ENCODE measurements around the gene CCDC87. TPM values are rescaled to one million over a fixed set of nuclear protein-coding genes. Genes with fewer than 3 reads are reported as not detected.
A peak's percentile ranks its signal among the peaks of the same experiment; 100 is the strongest.

Gene CCDC87
- total RNA-seq, 1 donor: 0.21 TPM

- H3K27me3 ChIP-seq (ENCODE audit: insufficient read depth, low read length): peaks cover 9% of the 10 kb centered on the region
- H3K4me3 ChIP-seq (ENCODE audit: low read length): no peak overlapping the region
- H3K9me3 ChIP-seq (ENCODE audit: low read depth, low read length): no peaks in the 10 kb centered on the region
- peaks cover 14% of the 10 kb centered on the region for H3K4me1 ChIP-seq (ENCODE audit: insufficient read depth, low read length)
Measured at GRCh38 chr11:66570079-66570849, 22.6 kb downstream of the CCDC87 start.

GRCh38 chr11:66569076-66569475, 23.8 kb downstream of the CCDC87 start:
- H3K4me3 ChIP-seq (ENCODE audit: low read length): no peak overlapping the region
- H3K27me3 ChIP-seq (ENCODE audit: insufficient read depth, low read length): peaks cover 9% of the 10 kb centered on the region
- no peaks in the 10 kb centered on the region for H3K9me3 ChIP-seq (ENCODE audit: low read depth, low read length)
- H3K4me1 ChIP-seq (ENCODE audit: insufficient read depth, low read length): peaks cover 14% of the 10 kb centered on the region

DNA sequence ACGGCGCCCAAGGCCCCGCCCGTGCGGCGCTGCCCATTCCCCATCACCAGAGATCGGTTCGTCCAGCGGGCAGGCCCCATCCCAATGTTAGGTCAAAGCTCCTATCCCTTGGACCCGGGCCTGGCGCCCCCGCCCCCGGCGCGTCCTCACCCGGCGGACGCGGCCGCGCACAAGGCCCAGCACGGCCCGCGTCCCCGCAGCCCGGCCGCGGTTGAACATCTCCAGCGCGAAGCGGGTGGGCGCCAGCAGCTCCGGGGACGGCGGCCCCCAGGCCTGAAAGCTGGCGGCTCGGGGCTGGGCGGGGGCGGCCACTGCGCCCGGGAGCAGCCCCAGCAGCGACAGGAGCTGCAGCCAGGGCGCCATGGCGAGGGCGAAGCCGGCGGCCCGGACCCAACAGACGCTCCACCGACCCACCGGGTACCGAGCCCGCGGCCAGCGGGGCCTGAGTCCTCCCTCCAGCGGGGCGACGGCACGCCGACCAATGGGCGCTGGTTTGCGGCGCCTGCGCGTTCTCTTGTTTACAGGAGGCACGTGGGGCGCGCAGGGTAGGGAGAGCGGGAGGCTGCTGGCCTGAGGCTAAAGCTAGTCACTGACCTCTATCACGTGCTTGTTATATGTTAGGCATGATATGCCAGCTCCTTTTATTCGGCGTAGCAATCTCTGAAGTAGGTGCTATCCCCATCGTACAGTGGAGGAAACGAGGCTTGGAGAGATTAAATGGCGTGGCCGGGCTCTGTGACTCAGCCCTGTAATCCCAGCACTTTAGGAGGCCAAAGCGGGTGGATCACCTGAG, 24.5 kb downstream of the CCDC87 start, which contains the start of gene CTSF:
TSS of gene CTSF (minus strand) at position 483 of the 793 bp plus-strand sequence. CDS start at position 363, 120 bp downstream.
- H3K27me3 ChIP-seq (ENCODE audit: insufficient read depth, low read length): peaks cover 9% of the 10 kb centered on the region
- no peaks in the 10 kb centered on the region for H3K9me3 ChIP-seq (ENCODE audit: low read depth, low read length)
- peak within 1 kb of the TSS; percentile 45 for H3K4me3 ChIP-seq (ENCODE audit: low read length)
- peaks cover 14% of the 10 kb centered on the region for H3K4me1 ChIP-seq (ENCODE audit: insufficient read depth, low read length)

DNA sequence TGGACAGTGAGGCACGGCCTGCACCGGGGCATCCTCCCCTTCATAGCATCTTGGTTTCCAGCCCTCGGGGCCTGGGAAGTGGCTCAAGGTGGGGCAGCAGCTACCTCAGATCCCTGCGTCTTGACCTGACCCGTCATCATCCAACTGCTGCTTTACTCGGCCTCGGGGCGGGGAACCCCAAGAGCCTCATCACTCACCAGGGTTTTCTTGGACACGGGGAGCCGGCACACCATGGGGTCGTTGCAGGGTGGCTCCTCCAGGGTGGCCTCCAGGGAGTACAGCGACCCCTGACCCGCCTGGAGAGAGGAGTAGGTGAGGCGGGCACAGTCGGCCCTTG, 25.1 kb downstream of the CCDC87 start:
- no peaks in the 10 kb centered on the region for H3K9me3 ChIP-seq (ENCODE audit: low read depth, low read length)
- H3K27me3 ChIP-seq (ENCODE audit: insufficient read depth, low read length): peaks cover 9% of the 10 kb centered on the region
- H3K4me1 ChIP-seq (ENCODE audit: insufficient read depth, low read length): peaks cover 14% of the 10 kb centered on the region
- H3K4me3 ChIP-seq (ENCODE audit: low read length): peak overlapping the region; percentile 45

DNA sequence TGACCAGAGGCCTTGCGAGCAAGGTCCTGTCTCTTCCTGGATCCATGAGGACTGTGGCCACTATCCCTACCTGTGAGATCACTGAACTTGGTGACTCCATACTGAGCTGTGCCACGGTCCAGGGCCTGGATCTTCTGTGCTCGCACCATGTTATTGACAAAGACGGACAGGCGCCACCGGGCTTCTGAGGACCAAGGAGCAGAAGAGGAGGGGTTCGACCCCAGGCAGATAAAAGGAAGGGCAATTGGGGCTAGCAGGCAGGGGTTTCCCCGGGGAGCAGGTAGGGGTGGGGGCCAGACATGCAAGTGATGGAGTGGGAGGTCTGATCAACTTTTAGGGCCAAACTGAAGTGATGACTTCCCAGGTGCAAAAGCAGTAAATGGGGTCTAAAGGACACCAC, 26.6 kb downstream of the CCDC87 start:
- H3K9me3 ChIP-seq (ENCODE audit: low read depth, low read length): no peaks in the 10 kb centered on the region

GRCh38 chr11:66564984-66565383, 27.9 kb downstream of the CCDC87 start:
- Histone ChIP-seq H3K4me3 (ENCODE audit: low read length) (no peak overlapping the region), H3K4me1 (ENCODE audit: insufficient read depth, low read length) (peaks cover 14% of the 10 kb centered on the region), H3K9me3 (ENCODE audit: low read depth, low read length) (no peaks in the 10 kb centered on the region), H3K27me3 (ENCODE audit: insufficient read depth, low read length) (peaks cover 9% of the 10 kb centered on the region)

More for the DNA sequence above, 26.6 kb downstream of the CCDC87 start:
- Histone ChIP-seq H3K4me1 (ENCODE audit: insufficient read depth, low read length) (peaks cover 14% of the 10 kb centered on the region), H3K4me3 (ENCODE audit: low read length) (no peak overlapping the region), H3K27me3 (ENCODE audit: insufficient read depth, low read length) (peaks cover 9% of the 10 kb centered on the region)

- H3K4me3 ChIP-seq (ENCODE audit: low read length): no peak overlapping the region
- peaks cover 9% of the 10 kb centered on the region for H3K27me3 ChIP-seq (ENCODE audit: insufficient read depth, low read length)
- H3K4me1 ChIP-seq (ENCODE audit: insufficient read depth, low read length): peaks cover 14% of the 10 kb centered on the region
- H3K9me3 ChIP-seq (ENCODE audit: low read depth, low read length): no peaks in the 10 kb centered on the region
Measured at GRCh38 chr11:66564538-66564937, 28.3 kb downstream of the CCDC87 start.

- peaks cover 15% of the 10 kb centered on the region for H3K4me1 ChIP-seq (ENCODE audit: insufficient read depth, low read length)
- H3K4me3 ChIP-seq (ENCODE audit: low read length): no peak overlapping the region
- no peaks in the 10 kb centered on the region for H3K9me3 ChIP-seq (ENCODE audit: low read depth, low read length)
- peaks cover 6% of the 10 kb centered on the region for H3K27me3 ChIP-seq (ENCODE audit: insufficient read depth, low read length)
Measured at GRCh38 chr11:66563832-66564231, 29.0 kb downstream of the CCDC87 start.

DNA sequence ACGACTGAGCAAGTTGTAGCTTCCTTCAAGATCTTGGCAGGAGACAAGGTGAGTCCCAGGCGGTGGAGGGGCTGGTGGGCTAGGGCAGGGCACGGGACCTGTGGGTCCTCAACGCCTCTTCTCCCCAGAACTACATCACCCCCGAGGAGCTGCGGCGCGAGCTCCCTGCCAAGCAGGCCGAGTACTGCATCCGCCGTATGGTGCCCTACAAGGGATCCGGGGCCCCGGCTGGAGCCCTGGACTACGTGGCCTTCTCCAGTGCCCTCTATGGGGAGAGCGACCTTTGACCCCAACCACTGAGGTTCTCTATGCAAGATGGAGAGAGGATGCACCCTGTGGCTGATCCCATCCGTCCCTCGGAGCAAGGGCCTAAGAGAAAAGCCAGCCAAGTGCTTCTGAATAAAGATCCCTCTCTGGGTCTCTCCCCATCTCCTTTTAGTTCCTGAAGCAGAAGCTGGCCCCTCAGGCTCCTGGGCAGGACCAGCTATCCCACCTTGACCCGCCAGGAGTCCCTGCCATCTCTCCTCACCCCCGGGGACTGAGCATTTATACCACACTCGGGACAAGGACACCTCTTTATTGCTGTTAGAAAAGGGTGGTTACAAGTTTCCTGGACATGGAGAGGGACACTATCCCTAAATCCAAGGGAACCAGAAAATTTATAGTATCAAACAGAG, 29.8 kb downstream of the CCDC87 start:
- no peak overlapping the region for H3K4me3 ChIP-seq (ENCODE audit: low read length)
- H3K9me3 ChIP-seq (ENCODE audit: low read depth, low read length): no peaks in the 10 kb centered on the region
- peaks cover 8% of the 10 kb centered on the region for H3K4me1 ChIP-seq (ENCODE audit: insufficient read depth, low read length)
- H3K27me3 ChIP-seq (ENCODE audit: insufficient read depth, low read length): peaks cover 6% of the 10 kb centered on the region

GRCh38 chr11:66562275-66562674, 30.6 kb downstream of the CCDC87 start:
- Histone ChIP-seq H3K9me3 (ENCODE audit: low read depth, low read length) (no peaks in the 10 kb centered on the region), H3K4me3 (ENCODE audit: low read length) (no peak overlapping the region)

DNA sequence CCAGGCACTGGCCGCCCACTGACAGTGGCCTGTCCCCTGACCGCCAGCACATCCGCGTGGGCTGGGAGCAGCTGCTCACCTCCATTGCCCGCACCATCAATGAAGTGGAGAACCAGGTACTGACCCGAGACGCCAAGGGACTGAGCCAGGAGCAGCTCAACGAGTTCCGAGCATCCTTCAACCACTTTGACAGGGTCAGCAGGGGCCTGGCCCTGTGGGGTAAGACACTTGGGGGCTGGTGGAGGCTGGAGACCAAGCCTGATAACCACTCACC, 31.0 kb downstream of the CCDC87 start:
- Histone ChIP-seq H3K4me3 (ENCODE audit: low read length) (no peak overlapping the region), H3K9me3 (ENCODE audit: low read depth, low read length) (no peaks in the 10 kb centered on the region), H3K4me1 (ENCODE audit: insufficient read depth, low read length) (peaks cover 3% of the 10 kb centered on the region), H3K27me3 (ENCODE audit: insufficient read depth, low read length) (no peaks in the 10 kb centered on the region)

More at GRCh38 chr11:66562275-66562674, 30.6 kb downstream of the CCDC87 start:
- H3K27me3 ChIP-seq (ENCODE audit: insufficient read depth, low read length): no peaks in the 10 kb centered on the region
- H3K4me1 ChIP-seq (ENCODE audit: insufficient read depth, low read length): peaks cover 3% of the 10 kb centered on the region

- peaks cover 3% of the 10 kb centered on the region for H3K4me1 ChIP-seq (ENCODE audit: insufficient read depth, low read length)
- no peaks in the 10 kb centered on the region for H3K9me3 ChIP-seq (ENCODE audit: low read depth, low read length)
- no peak overlapping the region for H3K4me3 ChIP-seq (ENCODE audit: low read length)
- no peaks in the 10 kb centered on the region for H3K27me3 ChIP-seq (ENCODE audit: insufficient read depth, low read length)
Measured at GRCh38 chr11:66561178-66561974, 31.5 kb downstream of the CCDC87 start.

DNA sequence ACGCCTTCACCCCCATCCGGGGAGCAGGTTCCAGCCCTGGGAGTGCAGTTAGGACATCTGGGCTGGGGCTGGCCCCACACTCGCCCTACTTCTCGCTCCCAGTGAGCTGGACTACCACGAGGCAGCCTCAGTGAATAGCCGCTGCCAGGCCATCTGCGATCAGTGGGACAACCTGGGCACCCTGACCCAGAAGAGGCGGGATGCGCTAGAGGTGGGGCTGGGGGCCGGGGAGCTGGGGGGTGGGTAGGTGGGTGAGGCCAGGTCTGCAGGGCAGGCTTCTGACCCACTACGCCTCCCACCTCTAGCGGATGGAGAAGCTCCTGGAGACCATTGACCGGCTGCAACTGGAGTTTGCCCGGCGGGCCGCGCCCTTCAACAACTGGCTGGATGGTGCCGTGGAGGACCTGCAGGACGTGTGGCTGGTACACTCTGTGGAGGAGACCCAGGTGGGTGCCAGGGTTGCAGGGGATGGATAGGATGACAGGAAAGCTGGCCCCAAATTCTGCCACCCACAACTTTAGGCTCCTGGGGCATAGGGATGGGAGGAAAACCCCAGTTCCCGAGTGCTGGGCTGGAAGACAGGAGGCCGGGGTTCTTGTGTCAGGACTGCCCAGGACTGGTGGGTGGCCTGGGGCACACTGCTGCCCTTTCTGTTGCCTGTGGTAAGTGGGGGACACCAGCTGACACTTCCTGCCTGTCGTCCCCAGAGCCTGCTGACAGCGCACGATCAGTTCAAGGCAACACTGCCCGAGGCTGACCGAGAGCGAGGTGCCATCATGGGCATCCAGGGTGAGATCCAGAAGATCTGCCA, 32.8 kb downstream of the CCDC87 start:
- no peaks in the 10 kb centered on the region for H3K27me3 ChIP-seq (ENCODE audit: insufficient read depth, low read length)
- H3K9me3 ChIP-seq (ENCODE audit: low read depth, low read length): no peaks in the 10 kb centered on the region
- no peak overlapping the region for H3K4me3 ChIP-seq (ENCODE audit: low read length)
- peaks cover 3% of the 10 kb centered on the region for H3K4me1 ChIP-seq (ENCODE audit: insufficient read depth, low read length)

All from mononuclear cell (primary cell).